GM23338 (cell line): Measurements from ENCODE around the gene GMPR. TPM values are rescaled to one million over a fixed set of nuclear protein-coding genes. Genes with fewer than 3 reads are reported as not detected.

ENCODE experiments used
- ATAC-seq: fragments of 200-7000 bp; cut with Tn5 transposase; 3 replicates; pipeline ENCODE4 v1.9.1; 2020
- DNase-seq: peaks from one replicate; pipeline ENCODE4 v3.0.0-alpha.2; 2015; ENCODE audit warnings: low spot score
- H2AFZ ChIP-seq: fragments of 200-600 bp; sonication (generic); 2 replicates; pipeline ENCODE4 v1.8.0; 2016; ENCODE audit warnings: antibody characterized with exemption, mild to moderate bottlenecking, moderate library complexity
- H3F3A ChIP-seq: fragments of 200-600 bp; sonication (generic); replicated peaks from 2 replicates; pipeline ENCODE4 v1.8.0; 2017; ENCODE audit warnings: antibody characterized with exemption, mixed run types, low read depth
- H3K27ac ChIP-seq: fragments of 200-600 bp; sonication (generic); 2 replicates; pipeline ENCODE4 v1.6.1; 2016; ENCODE audit warnings: low read depth
- H3K27me3 ChIP-seq: fragments of 200-600 bp; sonication (generic); 2 replicates; pipeline ENCODE4 v1.8.0; 2016; ENCODE audit warnings: mild to moderate bottlenecking, mixed run types, moderate library complexity; ENCODE audit not compliant: insufficient read depth
- H3K36me3 ChIP-seq: fragments of 200-600 bp; sonication (generic); 2 replicates; pipeline ENCODE4 v1.8.0; 2016; ENCODE audit warnings: mild to moderate bottlenecking; ENCODE audit not compliant: insufficient read depth
- H3K4me1 ChIP-seq: fragments of 200-600 bp; sonication (generic); 2 replicates; pipeline ENCODE4 v1.8.0; 2016; ENCODE audit warnings: mild to moderate bottlenecking, moderate library complexity; ENCODE audit not compliant: insufficient read depth
- H3K4me2 ChIP-seq: fragments of 200-600 bp; sonication (generic); 2 replicates; pipeline ENCODE4 v1.7.1; 2017; ENCODE audit warnings: mixed run types
- H3K4me3 ChIP-seq: fragments of 200-600 bp; sonication (generic); 2 replicates; pipeline ENCODE4 v1.6.1; 2016; ENCODE audit warnings: mixed run types
- H3K79me2 ChIP-seq: fragments of 200-600 bp; sonication (generic); replicated peaks from 2 replicates; pipeline ENCODE4 v1.8.0; 2017; ENCODE audit warnings: mild to moderate bottlenecking; ENCODE audit not compliant: insufficient read depth
- H3K9me2 ChIP-seq: fragments of 200-600 bp; sonication (generic); 2 replicates; pipeline ENCODE4 v1.8.0; 2017; ENCODE audit not compliant: insufficient read depth
- H4K20me1 ChIP-seq: fragments of 200-600 bp; sonication (generic); replicated peaks from 2 replicates; pipeline ENCODE4 v1.8.0; 2017; ENCODE audit warnings: mild to moderate bottlenecking; ENCODE audit not compliant: insufficient read depth
- H3K27ac Mint-ChIP-seq: 2 replicates; pipeline ENCODE4 v1.8.0; 2020; ENCODE audit warnings: inconsistent platforms, mild to moderate bottlenecking, moderate library complexity, mixed read lengths
- H3K27me3 Mint-ChIP-seq: 3 replicates; pipeline ENCODE4 v1.8.0; 2022; ENCODE audit warnings: low read depth, mild to moderate bottlenecking, moderate library complexity, mixed read lengths, inconsistent platforms; ENCODE audit not compliant: insufficient read depth, poor library complexity
- H3K36me3 Mint-ChIP-seq: 3 replicates; pipeline ENCODE4 v1.8.0; 2021; ENCODE audit warnings: low read depth, mild to moderate bottlenecking, inconsistent platforms, moderate library complexity, mixed read lengths
- H3K4me1 Mint-ChIP-seq: 3 replicates; pipeline ENCODE4 v1.8.0; 2020; ENCODE audit warnings: mild to moderate bottlenecking, inconsistent platforms, mixed read lengths
- H3K4me3 Mint-ChIP-seq: 3 replicates; pipeline ENCODE4 v1.8.0; 2021; ENCODE audit warnings: moderate library complexity, mild to moderate bottlenecking, inconsistent platforms, mixed read lengths
- H3K9me3 Mint-ChIP-seq: 3 replicates; pipeline ENCODE4 v1.8.0; 2020; ENCODE audit warnings: moderate library complexity, mild to moderate bottlenecking, inconsistent platforms, mixed read lengths
- CTCF ChIP-seq, 2 experiments: fragments of 200-600 bp in 1 of 2; sonication (generic) in 1 of 2; conservative IDR thresholded peaks; 2 replicates each; pipeline versions ENCODE4 v1.5.1 to v1.6.1; 2016 to 2017; ENCODE audit warnings: antibody characterized with exemption in 2 of 2, low read depth in 2 of 2, mild to moderate bottlenecking in 2 of 2, moderate library complexity in 1 of 2
- ETS1 ChIP-seq: IDR thresholded peaks from 2 replicates; pipeline ENCODE4 v1.6.1; 2016; ENCODE audit warnings: antibody characterized with exemption
- EZH2 ChIP-seq: fragments of 200-600 bp; sonication (generic); IDR thresholded peaks from one replicate; pipeline ENCODE4 v1.8.0; 2017; ENCODE audit warnings: antibody characterized with exemption, mild to moderate bottlenecking, low read depth; ENCODE audit not compliant: unreplicated experiment
- EZH2phosphoT487 ChIP-seq: fragments of 200-600 bp; sonication (generic); IDR thresholded peaks from one replicate; pipeline ENCODE4 v1.8.1; 2018; ENCODE audit warnings: antibody characterized with exemption; ENCODE audit not compliant: unreplicated experiment
- JUNB ChIP-seq: IDR thresholded peaks from one replicate; pipeline ENCODE4 v1.6.1; 2016; ENCODE audit warnings: antibody characterized with exemption; ENCODE audit not compliant: unreplicated experiment
- POLR2AphosphoS5 ChIP-seq: IDR thresholded peaks from 2 replicates; pipeline ENCODE4 v1.6.1; 2016; ENCODE audit warnings: antibody characterized with exemption, low read depth
- REST ChIP-seq: IDR thresholded peaks from one replicate; pipeline ENCODE4 v1.6.1; 2018; ENCODE audit warnings: antibody characterized with exemption; ENCODE audit not compliant: unreplicated experiment
- STAT1 ChIP-seq: IDR thresholded peaks from one replicate; pipeline ENCODE4 v1.6.1; 2016; ENCODE audit warnings: antibody characterized with exemption; ENCODE audit not compliant: unreplicated experiment
- ZNF114 ChIP-seq: fragments of 250-450 bp; sonication (Bioruptor Pico); IDR thresholded peaks from 2 replicates; pipeline ENCODE4 v1.5.0; 2020; ENCODE audit warnings: mild to moderate bottlenecking, moderate library complexity
- ZNF331 ChIP-seq: fragments of 250-450 bp; sonication (Bioruptor Pico); IDR thresholded peaks from 2 replicates; pipeline ENCODE4 v1.5.0; 2020; ENCODE audit warnings: low read depth, mild to moderate bottlenecking, moderate library complexity
- ZNF462 ChIP-seq: fragments of 250-450 bp; sonication (Bioruptor Pico); IDR thresholded peaks from 2 replicates; pipeline ENCODE4 v1.5.0; 2020; ENCODE audit warnings: mild to moderate bottlenecking, moderate library complexity
- polyA plus RNA-seq: library from polyadenylated mRNA; unstranded; fragments of >200 nt; fragmentation: Nextera tagmentation; extraction: Ambion mirVana; gene quantifications from 2 replicates; pipeline ENCODE4 v1.2.1, GENCODE V29; 2016
- total RNA-seq: library from RNA; depleted of rRNA; stranded (reverse); fragments of >200 nt; shearing (Covaris generic); gene quantifications from 2 replicates; pipeline ENCODE4 v1.2.3, GENCODE V29; 2014

Gene GMPR
- total and polyA plus RNA-seq, 2 experiments from 2014 or later, result 0.23 to 0.35 TPM

- TF ChIP-seq ZNF462 (CRISPR knock-in tag), result no peak
- TF ChIP-seq JUNB, result no peak
These were observed 98.5 kb downstream of the GMPR start (continued) for GRCh38 chr6:16336911-16337294.

- no peaks in the 10 kb centered on the region for H3K36me3 ChIP-seq
- peaks cover 11% of the 10 kb centered on the region; the same call in 2 of the 3 replicates for H3K4me1 Mint-ChIP-seq
- no peak overlapping the region for H3K27ac Mint-ChIP-seq
- H3K27ac ChIP-seq, result no peak overlapping the region
- H3K4me3 Mint-ChIP-seq, result no peak overlapping the region
- no peaks in the 10 kb centered on the region for H3F3A ChIP-seq
- H4K20me1 ChIP-seq, result no peaks in the 10 kb centered on the region
- no peaks in the 10 kb centered on the region for H3K4me1 ChIP-seq
- peaks cover 3% of the 10 kb centered on the region; the same call in 1 of the 3 replicates for H3K36me3 Mint-ChIP-seq
- no peak overlapping the region for H2AFZ ChIP-seq
- no peaks in the 10 kb centered on the region for H3K27me3 ChIP-seq
- H3K4me2 ChIP-seq, result no peak overlapping the region
- ATAC-seq (peak; percentile 74), DNase-seq (peak; percentile 40)
- H3K4me3 ChIP-seq, result no peak overlapping the region
- H3K79me2 ChIP-seq, result no peaks in the 10 kb centered on the region
- H3K9me3 Mint-ChIP-seq, result no peaks in the 10 kb centered on the region
- 0 out of 2 replicates have a peak, but pooled peaks cover 5% of the 10 kb centered on the region for H3K9me2 ChIP-seq
- no peaks in the 10 kb centered on the region for H3K27me3 Mint-ChIP-seq
- no peak for TF ChIP-seq CTCF (conservative IDR thresholded peaks at IDR 0.05; ENCODE audit: low read depth in 2 of 2)
- no peak for TF ChIP-seq JUNB
- TF ChIP-seq ZNF331 (CRISPR knock-in tag), result no peak
- no peak for TF ChIP-seq ZNF114 (CRISPR knock-in tag)
- TF ChIP-seq STAT1, result no peak
- no peak for TF ChIP-seq EZH2
- no peak for TF ChIP-seq ETS1
- no peak for TF ChIP-seq POLR2AphosphoS5
- TF ChIP-seq EZH2phosphoT487, result no peak
- TF ChIP-seq REST, result no peak
These were observed 99.0 kb downstream of the GMPR start for GRCh38 chr6:16337295-16337975.
